Measurements from ENCODE around the gene RPS21. TPM values are rescaled to one million over a fixed set of nuclear protein-coding genes. Genes with fewer than 3 reads are reported as not detected.
A peak's percentile ranks its signal among the peaks of the same experiment; 100 is the strongest.

The RPS21 gene
- total and polyA plus RNA-seq, 9 of the 15 experiments (the other 6 are each of a cell fraction or from before 2014, with no cell fraction given): 1,380 to 5,647 (median 3,091) TPM

DNA sequence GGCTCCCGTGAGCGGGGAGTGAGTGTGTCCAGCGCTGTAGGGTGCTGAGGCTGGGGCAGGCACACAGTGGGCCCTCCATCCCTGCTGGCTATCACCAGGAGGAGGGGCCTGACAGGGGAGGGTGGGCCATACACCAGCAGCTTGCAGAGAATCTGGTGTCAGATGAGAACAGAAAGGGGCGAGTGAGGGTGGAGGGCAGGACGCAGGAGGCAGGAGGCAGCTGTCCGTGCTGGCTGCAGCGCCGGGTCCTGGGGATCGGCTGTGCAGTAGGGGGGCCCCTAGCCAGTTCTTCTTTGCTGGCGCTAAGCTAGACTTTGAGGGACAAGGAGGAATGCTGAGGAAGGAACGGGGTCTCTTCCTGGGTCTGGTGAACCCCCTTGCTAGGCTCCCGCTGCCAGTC, 21.7 kb downstream of the RPS21 start:
- no peak for FAIRE-seq
- Histone ChIP-seq H3K36me3 (ENCODE audit: control insufficient read depth, insufficient read depth, low read length) (no peaks in the 10 kb centered on the region), H3K27me3 (ENCODE audit: control insufficient read depth in 2 of 2, insufficient read depth in 2 of 2, low read length in 2 of 2) (no peaks in the 10 kb centered on the region), H3K9me3 (replicated peaks; ENCODE audit: control insufficient read depth, insufficient read depth, low read depth, low read length) (no peaks in the 10 kb centered on the region), H3K4me2 (ENCODE audit: insufficient read depth, low read length) (no peak overlapping the region), H3K79me2 (ENCODE audit: control insufficient read depth, insufficient read depth, low read length) (peaks cover 14% of the 10 kb centered on the region), H3K9me1 (ENCODE audit: control insufficient read depth, insufficient read depth, low read length) (peaks cover 4% of the 10 kb centered on the region), H3K4me1 (replicated peaks in 1 of 2; ENCODE audit: control insufficient read depth in 2 of 2, insufficient read depth in 2 of 2, low read length in 2 of 2) (peaks cover 17 to 89% of the 10 kb centered on the region in 2 experiments), H4K20me1 (replicated peaks; ENCODE audit: control insufficient read depth, insufficient read depth, low read length) (0 out of 2 replicates have a peak, but pooled peaks cover 8% of the 10 kb centered on the region), H3K4me3 (no peak overlapping the region), H3K27ac (ENCODE audit: extremely low read depth, low read depth, low read length) (no peak overlapping the region), H2AFZ (ENCODE audit: low read depth, low read length) (no peak overlapping the region), H3K9ac (ENCODE audit: insufficient read depth in 1 of 2, low read depth in 2 of 2, low read length in 2 of 2) (peak overlapping the region in 1 of 2 experiments; percentile 95; a peak in 1 of 4 replicates)
- intact Hi-C loops (cut with micrococcal nuclease) (loop anchor here (5.0 kb wide), 1 partner anchor 79 kb away; no protein-coding TSS in a partner anchor), in situ Hi-C loops (cut with MboI) (no loop called here)
- WGBS (ENCODE audit: insufficient coverage, low coverage, missing lambda C conversion rate): 73% methylated on average over 11 of the region's 12 CpGs
- POLR2A ChIA-PET: interaction anchor here (0.7 kb wide), 1 partner anchor 36 kb away, joined by 4 read pairs; no protein-coding TSS in a partner anchor
- ATAC-seq: no peak
- CTCF ChIA-PET (ENCODE audit: low intra/inter-chr PET ratio): no interaction called here
- BruUV-seq (replicated peaks): no TSS peak
- no peak for DNase-seq (ENCODE audit: extremely low read depth in 1 of 4, low spot score in 3 of 4)
- no peak for TF ChIP-seq KLF16 (IDR thresholded peaks at IDR 0.05)
- TF ChIP-seq, protein P1, sequence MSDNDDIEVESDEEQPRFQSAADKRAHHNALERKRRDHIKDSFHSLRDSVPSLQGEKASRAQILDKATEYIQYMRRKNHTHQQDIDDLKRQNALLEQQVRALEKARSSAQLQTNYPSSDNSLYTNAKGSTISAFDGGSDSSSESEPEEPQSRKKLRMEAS (CRISPR knock-in tag; IDR thresholded peaks at IDR 0.05): no peak
- TF ChIP-seq, protein P2, sequence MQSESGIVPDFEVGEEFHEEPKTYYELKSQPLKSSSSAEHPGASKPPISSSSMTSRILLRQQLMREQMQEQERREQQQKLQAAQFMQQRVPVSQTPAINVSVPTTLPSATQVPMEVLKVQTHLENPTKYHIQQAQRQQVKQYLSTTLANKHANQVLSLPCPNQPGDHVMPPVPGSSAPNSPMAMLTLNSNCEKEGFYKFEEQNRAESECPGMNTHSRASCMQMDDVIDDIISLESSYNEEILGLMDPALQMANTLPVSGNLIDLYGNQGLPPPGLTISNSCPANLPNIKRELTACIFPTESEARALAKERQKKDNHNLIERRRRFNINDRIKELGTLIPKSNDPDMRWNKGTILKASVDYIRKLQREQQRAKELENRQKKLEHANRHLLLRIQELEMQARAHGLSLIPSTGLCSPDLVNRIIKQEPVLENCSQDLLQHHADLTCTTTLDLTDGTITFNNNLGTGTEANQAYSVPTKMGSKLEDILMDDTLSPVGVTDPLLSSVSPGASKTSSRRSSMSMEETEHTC (IDR thresholded peaks at IDR 0.05): no peak
- TF ChIP-seq, protein P3, sequence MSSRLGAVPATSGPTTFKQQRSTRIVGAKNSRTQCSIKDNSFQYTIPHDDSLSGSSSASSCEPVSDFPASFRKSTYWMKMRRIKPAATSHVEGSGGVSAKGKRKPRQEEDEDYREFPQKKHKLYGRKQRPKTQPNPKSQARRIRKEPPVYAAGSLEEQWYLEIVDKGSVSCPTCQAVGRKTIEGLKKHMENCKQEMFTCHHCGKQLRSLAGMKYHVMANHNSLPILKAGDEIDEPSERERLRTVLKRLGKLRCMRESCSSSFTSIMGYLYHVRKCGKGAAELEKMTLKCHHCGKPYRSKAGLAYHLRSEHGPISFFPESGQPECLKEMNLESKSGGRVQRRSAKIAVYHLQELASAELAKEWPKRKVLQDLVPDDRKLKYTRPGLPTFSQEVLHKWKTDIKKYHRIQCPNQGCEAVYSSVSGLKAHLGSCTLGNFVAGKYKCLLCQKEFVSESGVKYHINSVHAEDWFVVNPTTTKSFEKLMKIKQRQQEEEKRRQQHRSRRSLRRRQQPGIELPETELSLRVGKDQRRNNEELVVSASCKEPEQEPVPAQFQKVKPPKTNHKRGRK (tag; IDR thresholded peaks at IDR 0.05): no peak
- no peak for TF ChIP-seq SMAD3 (CRISPR knock-in tag; conservative IDR thresholded peaks at IDR 0.05)
- TF ChIP-seq, protein P4, sequence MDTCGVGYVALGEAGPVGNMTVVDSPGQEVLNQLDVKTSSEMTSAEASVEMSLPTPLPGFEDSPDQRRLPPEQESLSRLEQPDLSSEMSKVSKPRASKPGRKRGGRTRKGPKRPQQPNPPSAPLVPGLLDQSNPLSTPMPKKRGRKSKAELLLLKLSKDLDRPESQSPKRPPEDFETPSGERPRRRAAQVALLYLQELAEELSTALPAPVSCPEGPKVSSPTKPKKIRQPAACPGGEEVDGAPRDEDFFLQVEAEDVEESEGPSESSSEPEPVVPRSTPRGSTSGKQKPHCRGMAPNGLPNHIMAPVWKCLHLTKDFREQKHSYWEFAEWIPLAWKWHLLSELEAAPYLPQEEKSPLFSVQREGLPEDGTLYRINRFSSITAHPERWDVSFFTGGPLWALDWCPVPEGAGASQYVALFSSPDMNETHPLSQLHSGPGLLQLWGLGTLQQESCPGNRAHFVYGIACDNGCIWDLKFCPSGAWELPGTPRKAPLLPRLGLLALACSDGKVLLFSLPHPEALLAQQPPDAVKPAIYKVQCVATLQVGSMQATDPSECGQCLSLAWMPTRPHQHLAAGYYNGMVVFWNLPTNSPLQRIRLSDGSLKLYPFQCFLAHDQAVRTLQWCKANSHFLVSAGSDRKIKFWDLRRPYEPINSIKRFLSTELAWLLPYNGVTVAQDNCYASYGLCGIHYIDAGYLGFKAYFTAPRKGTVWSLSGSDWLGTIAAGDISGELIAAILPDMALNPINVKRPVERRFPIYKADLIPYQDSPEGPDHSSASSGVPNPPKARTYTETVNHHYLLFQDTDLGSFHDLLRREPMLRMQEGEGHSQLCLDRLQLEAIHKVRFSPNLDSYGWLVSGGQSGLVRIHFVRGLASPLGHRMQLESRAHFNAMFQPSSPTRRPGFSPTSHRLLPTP (IDR thresholded peaks at IDR 0.05; ENCODE audit: borderline replicate concordance, extremely low read depth, insufficient read length): no peak
- TF ChIP-seq TAF7 (tag; IDR thresholded peaks at IDR 0.05): no peak
- TF ChIP-seq, protein P5, sequence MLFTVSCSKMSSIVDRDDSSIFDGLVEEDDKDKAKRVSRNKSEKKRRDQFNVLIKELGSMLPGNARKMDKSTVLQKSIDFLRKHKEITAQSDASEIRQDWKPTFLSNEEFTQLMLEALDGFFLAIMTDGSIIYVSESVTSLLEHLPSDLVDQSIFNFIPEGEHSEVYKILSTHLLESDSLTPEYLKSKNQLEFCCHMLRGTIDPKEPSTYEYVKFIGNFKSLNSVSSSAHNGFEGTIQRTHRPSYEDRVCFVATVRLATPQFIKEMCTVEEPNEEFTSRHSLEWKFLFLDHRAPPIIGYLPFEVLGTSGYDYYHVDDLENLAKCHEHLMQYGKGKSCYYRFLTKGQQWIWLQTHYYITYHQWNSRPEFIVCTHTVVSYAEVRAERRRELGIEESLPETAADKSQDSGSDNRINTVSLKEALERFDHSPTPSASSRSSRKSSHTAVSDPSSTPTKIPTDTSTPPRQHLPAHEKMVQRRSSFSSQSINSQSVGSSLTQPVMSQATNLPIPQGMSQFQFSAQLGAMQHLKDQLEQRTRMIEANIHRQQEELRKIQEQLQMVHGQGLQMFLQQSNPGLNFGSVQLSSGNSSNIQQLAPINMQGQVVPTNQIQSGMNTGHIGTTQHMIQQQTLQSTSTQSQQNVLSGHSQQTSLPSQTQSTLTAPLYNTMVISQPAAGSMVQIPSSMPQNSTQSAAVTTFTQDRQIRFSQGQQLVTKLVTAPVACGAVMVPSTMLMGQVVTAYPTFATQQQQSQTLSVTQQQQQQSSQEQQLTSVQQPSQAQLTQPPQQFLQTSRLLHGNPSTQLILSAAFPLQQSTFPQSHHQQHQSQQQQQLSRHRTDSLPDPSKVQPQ (CRISPR knock-in tag; IDR thresholded peaks at IDR 0.05; ENCODE audit: borderline replicate concordance): no peak
- no peak for TF ChIP-seq EZH2 (IDR thresholded peaks at IDR 0.05; ENCODE audit: borderline replicate concordance, low read depth, low read length)
- no peak for TF ChIP-seq RBM25 (IDR thresholded peaks at IDR 0.05; ENCODE audit: low read depth, low read length, severe bottlenecking)
